ENCODE data around the gene MRC2.

Gene MRC2

GRCh38 chr17:62661337-62661736, 33.9 kb downstream of the MRC2 start:
- in situ Hi-C loops (cut with MboI; ENCODE audit: low pct_unique_long_range_greater_than_20kb, low sequenced_read_pairs, unreplicated experiment) = no loop called here
- TF ChIP-seq CTCF (IDR thresholded peaks at IDR 0.05; ENCODE audit: extremely low read depth, insufficient read depth, missing control alignments) = no peak
- no peak for DNase-seq (ENCODE audit: low spot score)

GRCh38 chr17:62662855-62663254, 35.4 kb downstream of the MRC2 start:
- DNase-seq (ENCODE audit: low spot score) = no peak
- in situ Hi-C loops (cut with MboI; ENCODE audit: low pct_unique_long_range_greater_than_20kb, low sequenced_read_pairs, unreplicated experiment) = no loop called here
- TF ChIP-seq CTCF (IDR thresholded peaks at IDR 0.05; ENCODE audit: extremely low read depth, insufficient read depth, missing control alignments) = no peak

GRCh38 chr17:62663304-62663703, 35.8 kb downstream of the MRC2 start:
- TF ChIP-seq CTCF (IDR thresholded peaks at IDR 0.05; ENCODE audit: extremely low read depth, insufficient read depth, missing control alignments) = no peak
- no peak for DNase-seq (ENCODE audit: low spot score)
- in situ Hi-C loops (cut with MboI; ENCODE audit: low pct_unique_long_range_greater_than_20kb, low sequenced_read_pairs, unreplicated experiment) = no loop called here

GRCh38 chr17:62664336-62665120, 37.1 kb downstream of the MRC2 start:
- DNase-seq (ENCODE audit: low spot score) = no peak
- in situ Hi-C loops (cut with MboI; ENCODE audit: low pct_unique_long_range_greater_than_20kb, low sequenced_read_pairs, unreplicated experiment) = no loop called here
- TF ChIP-seq CTCF (IDR thresholded peaks at IDR 0.05; ENCODE audit: extremely low read depth, insufficient read depth, missing control alignments) = no peak

- in situ Hi-C loops (cut with MboI; ENCODE audit: low pct_unique_long_range_greater_than_20kb, low sequenced_read_pairs, unreplicated experiment) = no loop called here
- TF ChIP-seq CTCF (IDR thresholded peaks at IDR 0.05; ENCODE audit: extremely low read depth, insufficient read depth, missing control alignments) = no peak
- DNase-seq (ENCODE audit: low spot score) = no peak
Measured at GRCh38 chr17:62665599-62665998, 38.1 kb downstream of the MRC2 start.

- no peak for TF ChIP-seq CTCF (IDR thresholded peaks at IDR 0.05; ENCODE audit: extremely low read depth, insufficient read depth, missing control alignments)
- no peak for DNase-seq (ENCODE audit: low spot score)
- in situ Hi-C loops (cut with MboI; ENCODE audit: low pct_unique_long_range_greater_than_20kb, low sequenced_read_pairs, unreplicated experiment) = no loop called here
Measured at GRCh38 chr17:62666061-62666800, 38.8 kb downstream of the MRC2 start.
